ENCODE measurements around the gene VAV2. TPM values are rescaled to one million over a fixed set of nuclear protein-coding genes. Genes with fewer than 3 reads are reported as not detected.

VAV2 gene
- total RNA-seq, 3 donors from 2014 or later (not counting 1 experiment from before 2014, with no cell fraction given), result 3.9 to 5.1 (median 4.8) TPM

DNA sequence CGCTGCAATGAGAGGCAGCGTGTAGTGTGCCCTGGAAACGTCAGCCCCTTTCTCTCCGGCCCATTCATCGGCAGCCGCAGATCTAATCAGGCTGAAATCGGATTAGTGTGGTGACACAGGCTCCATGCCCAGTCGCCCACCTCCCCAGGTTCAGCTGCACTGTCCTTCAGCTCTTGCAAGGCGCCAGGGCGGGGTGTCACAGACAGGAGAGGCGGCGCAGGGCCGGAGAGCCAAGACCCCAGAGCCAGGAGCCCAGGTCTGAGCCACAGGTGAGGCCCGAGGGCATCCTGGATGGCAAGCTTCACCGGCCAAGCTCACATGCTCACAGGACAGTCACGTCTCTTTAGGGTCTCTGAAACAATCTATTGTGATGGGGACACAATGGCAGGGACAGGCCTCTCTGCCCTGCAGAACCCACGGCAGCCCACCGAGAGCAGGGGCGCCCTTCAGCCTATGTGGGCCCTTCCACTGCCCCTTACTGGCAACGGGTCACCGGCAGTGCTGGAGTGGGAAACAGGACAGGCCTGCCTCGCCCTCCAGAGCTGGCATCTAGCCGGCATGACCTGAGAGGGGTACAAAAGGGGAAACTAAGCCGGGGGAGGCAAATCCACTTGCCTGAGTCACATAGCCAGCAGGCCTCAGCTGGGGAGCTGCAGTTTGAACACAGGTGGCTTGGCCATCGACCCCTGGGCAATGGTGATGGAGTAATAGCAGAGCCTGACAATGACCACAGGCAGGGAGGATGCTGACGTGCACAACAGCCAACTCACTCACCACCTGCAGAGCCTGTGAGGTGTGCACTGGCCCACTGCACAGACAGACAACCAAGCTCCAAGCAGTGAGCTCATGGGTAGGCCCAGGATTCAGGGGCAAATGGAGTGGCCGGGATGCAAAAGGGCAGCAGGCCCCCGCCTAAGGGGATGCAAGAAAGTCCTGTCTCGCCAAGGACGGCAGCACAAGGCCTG lies 48.1 kb downstream of the VAV2 start:
- H3K9me3 Mint-ChIP-seq, result no peaks in the 10 kb centered on the region
- no peak overlapping the region for H3K27ac ChIP-seq (ENCODE audit: low read length)

GRCh38 chr9:133943036-133943780 lies 48.9 kb downstream of the VAV2 start:
- ATAC-seq, result no peak
- Histone ChIP-seq H3K4me3 (ENCODE audit: low read length) (no peak overlapping the region), H3K27ac (ENCODE audit: low read length) (no peak overlapping the region), H3K27me3 (ENCODE audit: control insufficient read depth, insufficient read depth, low read length) (no peaks in the 10 kb centered on the region), H3K4me1 (ENCODE audit: control insufficient read depth, insufficient read depth, low read length) (peaks cover 23% of the 10 kb centered on the region), H3K9me3 (ENCODE audit: control insufficient read depth, insufficient read depth, low read length) (no peaks in the 10 kb centered on the region), H3K36me3 (ENCODE audit: control insufficient read depth, insufficient read depth, low read length) (no peaks in the 10 kb centered on the region)
- intact Hi-C loops (cut with micrococcal nuclease), result no loop called here
- H3K36me3 Mint-ChIP-seq, result no peaks in the 10 kb centered on the region
- DNase-seq, result no peak
- 92% methylated on average over 17 of the region's 17 CpGs for WGBS (ENCODE audit: insufficient coverage)
- TF ChIP-seq CTCF (IDR thresholded peaks at IDR 0.05), result no peak
- H3K27me3 Mint-ChIP-seq (ENCODE audit: low read depth in 2 of 2), result no peaks in the 10 kb centered on the region
- H3K27ac Mint-ChIP-seq, result no peak overlapping the region
- H3K9me3 Mint-ChIP-seq, result no peaks in the 10 kb centered on the region
- H3K4me1 Mint-ChIP-seq, result no peaks in the 10 kb centered on the region
- H3K4me3 Mint-ChIP-seq, result no peak overlapping the region

More for the DNA sequence above, 48.1 kb downstream of the VAV2 start:
- TF ChIP-seq CTCF (IDR thresholded peaks at IDR 0.05), result no peak
- Histone ChIP-seq H3K4me1 (ENCODE audit: control insufficient read depth, insufficient read depth, low read length) (peaks cover 23% of the 10 kb centered on the region), H3K27me3 (ENCODE audit: control insufficient read depth, insufficient read depth, low read length) (no peaks in the 10 kb centered on the region), H3K9me3 (ENCODE audit: control insufficient read depth, insufficient read depth, low read length) (no peaks in the 10 kb centered on the region), H3K4me3 (ENCODE audit: low read length) (no peak overlapping the region), H3K36me3 (ENCODE audit: control insufficient read depth, insufficient read depth, low read length) (no peaks in the 10 kb centered on the region)
- no peak overlapping the region for H3K4me3 Mint-ChIP-seq
- no peak for DNase-seq
- intact Hi-C loops (cut with micrococcal nuclease), result no loop called here
- 88% methylated on average over 30 of the region's 30 CpGs for WGBS (ENCODE audit: insufficient coverage)
- no peaks in the 10 kb centered on the region for H3K36me3 Mint-ChIP-seq
- no peak for ATAC-seq
- H3K27ac Mint-ChIP-seq, result no peak overlapping the region
- H3K27me3 Mint-ChIP-seq (ENCODE audit: low read depth in 2 of 2), result no peaks in the 10 kb centered on the region
- H3K4me1 Mint-ChIP-seq, result no peaks in the 10 kb centered on the region

DNA sequence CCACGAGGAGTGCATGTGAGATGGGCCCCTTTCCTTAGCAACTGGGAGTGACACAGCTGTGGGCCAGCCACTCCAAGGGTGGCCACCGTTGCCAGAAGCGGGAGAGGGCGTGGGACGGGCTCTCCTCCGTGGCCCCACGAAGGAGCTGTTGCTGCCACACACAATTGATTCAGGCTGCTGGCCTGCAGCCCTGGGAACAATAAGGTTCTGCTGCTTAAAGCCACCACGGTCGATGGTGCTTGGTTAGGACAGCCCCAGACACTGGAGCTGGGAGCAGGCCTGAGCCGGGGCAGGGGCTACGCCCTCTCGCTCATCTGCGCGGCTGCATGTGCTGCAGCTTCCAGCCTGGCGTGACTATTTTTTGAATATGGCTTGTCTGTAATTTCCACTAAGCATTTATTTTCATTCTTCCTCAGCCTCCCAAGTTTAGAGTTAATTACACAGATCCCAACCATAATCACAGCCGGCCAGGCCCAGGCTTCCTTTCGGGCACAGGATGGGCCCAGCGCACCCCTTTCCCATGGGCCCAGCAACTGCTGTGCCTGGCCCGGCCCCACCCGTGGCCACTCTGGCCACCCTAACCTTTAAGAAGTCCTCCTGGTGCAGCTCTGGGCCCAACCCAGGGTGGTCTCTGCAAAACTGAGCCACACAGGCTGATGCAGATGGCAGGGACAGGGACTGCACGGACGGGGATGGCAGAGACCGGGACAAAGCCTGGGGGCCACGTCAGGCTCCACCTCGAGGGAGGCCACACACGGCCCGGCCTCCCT lies 49.7 kb downstream of the VAV2 start:
- Mint-ChIP-seq H3K4me3 (no peak overlapping the region), H3K27ac (no peak overlapping the region), H3K36me3 (no peaks in the 10 kb centered on the region), H3K9me3 (no peaks in the 10 kb centered on the region), H3K4me1 (no peaks in the 10 kb centered on the region), H3K27me3 (ENCODE audit: low read depth in 2 of 2) (no peaks in the 10 kb centered on the region)
- Histone ChIP-seq H3K27ac (ENCODE audit: low read length) (no peak overlapping the region), H3K36me3 (ENCODE audit: control insufficient read depth, insufficient read depth, low read length) (no peaks in the 10 kb centered on the region), H3K9me3 (ENCODE audit: control insufficient read depth, insufficient read depth, low read length) (no peaks in the 10 kb centered on the region), H3K27me3 (ENCODE audit: control insufficient read depth, insufficient read depth, low read length) (no peaks in the 10 kb centered on the region), H3K4me3 (ENCODE audit: low read length) (no peak overlapping the region), H3K4me1 (ENCODE audit: control insufficient read depth, insufficient read depth, low read length) (peaks cover 23% of the 10 kb centered on the region)
- ATAC-seq (no peak), DNase-seq (no peak)
- WGBS (ENCODE audit: insufficient coverage), result 91% methylated on average over 27 of the region's 27 CpGs
- no peak for TF ChIP-seq CTCF (IDR thresholded peaks at IDR 0.05)
- intact Hi-C loops (cut with micrococcal nuclease), result no loop called here
